PC-3 (cell line): Measurements from ENCODE around the gene MCM3. TPM values are rescaled to one million over a fixed set of nuclear protein-coding genes. Genes with fewer than 3 reads are reported as not detected.

Experiments
- ATAC-seq: fragments of 200-7000 bp; cut with Tn5 transposase; 2 replicates; pipeline ENCODE4 v1.9.1; 2020; ENCODE audit warnings: mild to moderate bottlenecking, moderate library complexity
- BruUV-seq: library from RNA; stranded (reverse); fragments of 400-500 nt; replicated peaks from 2 replicates; lab custom pipeline; 2021; lab: Mats Ljungman, UMichigan
- CTCF ChIA-PET: fragments of 300-600 bp; sonication (Branson Sonifier 250); formaldehyde crosslinking; loops from one replicate; lab custom pipeline; 2022; ENCODE audit warnings: antibody characterized with exemption; lab: Charles Lee
- POLR2A ChIA-PET: fragments of 300-600 bp; sonication (Branson Sonifier 250); formaldehyde crosslinking; loops from one replicate; lab custom pipeline; 2022; ENCODE audit warnings: antibody characterized with exemption; ENCODE audit not compliant: unreplicated experiment; lab: Charles Lee
- DNase-seq: peaks from one replicate; pipeline ENCODE4 v3.0.0-alpha.2; 2015
- H2AFZ ChIP-seq: fragments of 300-600 bp; sonication (generic); 2 replicates; pipeline ENCODE4 v1.6.0; 2016; ENCODE audit warnings: antibody characterized with exemption, low read length
- H3F3A ChIP-seq: fragments of 300-600 bp; sonication (generic); one replicate; pipeline ENCODE4 v1.6.0; 2017; ENCODE audit warnings: antibody characterized with exemption, low read length, control low read depth, mild to moderate bottlenecking; ENCODE audit not compliant: unreplicated experiment
- H3K27ac ChIP-seq: fragments of 300-600 bp; sonication (generic); 2 replicates; pipeline ENCODE4 v1.5.1; 2016; ENCODE audit warnings: mild to moderate bottlenecking, low read length
- H3K27me3 ChIP-seq: fragments of 300-600 bp; sonication (generic); 2 replicates; pipeline ENCODE4 v1.6.1; 2016; ENCODE audit warnings: low read length, mixed read lengths
- H3K36me3 ChIP-seq: fragments of 300-600 bp; sonication (generic); 2 replicates; pipeline ENCODE4 v1.6.1; 2016; ENCODE audit warnings: low read depth, mixed run types, low read length, mixed read lengths
- H3K4me1 ChIP-seq: fragments of 300-600 bp; sonication (generic); 2 replicates; pipeline ENCODE4 v1.5.1; 2016; ENCODE audit warnings: low read length; ENCODE audit not compliant: insufficient read depth
- H3K4me2 ChIP-seq: fragments of 300-600 bp; sonication (generic); 2 replicates; pipeline ENCODE4 v1.6.0; 2016; ENCODE audit warnings: low read length
- H3K4me3 ChIP-seq: fragments of 300-600 bp; sonication (generic); 2 replicates; pipeline ENCODE4 v1.5.1; 2016; ENCODE audit warnings: mild to moderate bottlenecking, low read length, mixed read lengths
- H3K79me2 ChIP-seq: fragments of 300-600 bp; sonication (generic); 2 replicates; pipeline ENCODE4 v1.6.1; 2017; ENCODE audit warnings: low read length, mixed read lengths
- H3K9ac ChIP-seq: fragments of 300-600 bp; sonication (generic); 2 replicates; pipeline ENCODE4 v1.6.0; 2016; ENCODE audit warnings: mild to moderate bottlenecking, low read length
- H3K9me2 ChIP-seq: fragments of 300-600 bp; sonication (generic); replicated peaks from 2 replicates; pipeline ENCODE4 v1.6.1; 2016; ENCODE audit warnings: mixed run types, low read length, mixed read lengths
- H3K9me3 ChIP-seq: fragments of 300-600 bp; sonication (generic); 2 replicates; pipeline ENCODE4 v1.6.1; 2016; ENCODE audit warnings: low read length, mixed read lengths
- H4K20me1 ChIP-seq: fragments of 300-600 bp; sonication (generic); 2 replicates; pipeline ENCODE4 v1.6.1; 2016; ENCODE audit warnings: low read length, mixed read lengths
- CTCF ChIP-seq: fragments of 300-600 bp; sonication (generic); conservative IDR thresholded peaks from 2 replicates; pipeline ENCODE4 v1.5.1; 2017; ENCODE audit warnings: antibody characterized with exemption, low read depth, mild to moderate bottlenecking, low read length
- EZH2 ChIP-seq: fragments of 300-600 bp; sonication (generic); IDR thresholded peaks from one replicate; pipeline ENCODE4 v1.6.1; 2017; ENCODE audit warnings: antibody characterized with exemption, mild to moderate bottlenecking, low read length; ENCODE audit not compliant: unreplicated experiment
- EZH2phosphoT487 ChIP-seq: fragments of 300-600 bp; sonication (generic); IDR thresholded peaks from 2 replicates; pipeline ENCODE4 v1.6.1; 2018; ENCODE audit warnings: mild to moderate bottlenecking, antibody characterized with exemption, low read length, borderline replicate concordance
- intact Hi-C: fragments of 100-400 bp; cut with micrococcal nuclease; formaldehyde crosslinking; loops from 2 replicates; pipeline ENCODE4 v1.9.0; 2023
- total RNA-seq: library from RNA; depleted of rRNA; stranded (reverse); fragments of >200 nt; gene quantifications from 2 replicates; pipeline ENCODE4 v1.2.3, GENCODE V29; 2014

Gene MCM3
- total RNA-seq, 1 experiment from 2014 or later: 201 TPM

GRCh38 chr6:52261229-52261628 is 23.3 kb downstream of the MCM3 start:
- no peaks in the 10 kb centered on the region for H3K27me3 ChIP-seq
- CTCF ChIA-PET: interaction anchor here (0.6 kb wide), 1 partner anchor 214 kb away, joined by 3 read pairs; no protein-coding TSS in a partner anchor
- no peaks in the 10 kb centered on the region for H3K79me2 ChIP-seq
- no peak overlapping the region for H3K9ac ChIP-seq
- DNase-seq (peak; percentile 57), ATAC-seq (peak; percentile 78)
- no peaks in the 10 kb centered on the region for H3K9me3 ChIP-seq
- no peak overlapping the region for H3K27ac ChIP-seq
- no peak overlapping the region for H3K4me2 ChIP-seq
- H3K4me1 ChIP-seq: peaks cover 15% of the 10 kb centered on the region
- POLR2A ChIA-PET: no interaction called here
- intact Hi-C loops: no loop called here
- no peak for TF ChIP-seq EZH2phosphoT487
- no peak for TF ChIP-seq CTCF
- no peak for TF ChIP-seq EZH2
- BruUV-seq: no TSS peak
- no peak overlapping the region for H3K4me3 ChIP-seq
- H4K20me1 ChIP-seq: 0 out of 2 replicates have a peak, but pooled peaks cover 7% of the 10 kb centered on the region
- H3K36me3 ChIP-seq: peaks cover 50% of the 10 kb centered on the region
- H3K9me2 ChIP-seq: no peaks in the 10 kb centered on the region
- no peaks in the 10 kb centered on the region for H3F3A ChIP-seq
- H2AFZ ChIP-seq: no peak overlapping the region

GRCh38 chr6:52260634-52261033 is 23.9 kb downstream of the MCM3 start:
- ATAC-seq (no peak), DNase-seq (no peak)
- ChIA-PET POLR2A (no interaction called here), CTCF (no interaction called here)
- Histone ChIP-seq H3K4me1 (peaks cover 15% of the 10 kb centered on the region), H3K9me3 (no peaks in the 10 kb centered on the region), H2AFZ (no peak overlapping the region), H3K4me2 (no peak overlapping the region), H3K9me2 (no peaks in the 10 kb centered on the region), H3K36me3 (peaks cover 45% of the 10 kb centered on the region), H3K4me3 (no peak overlapping the region), H4K20me1 (0 out of 2 replicates have a peak, but pooled peaks cover 7% of the 10 kb centered on the region), H3K9ac (no peak overlapping the region), H3K79me2 (no peaks in the 10 kb centered on the region), H3K27ac (no peak overlapping the region), H3F3A (no peaks in the 10 kb centered on the region), H3K27me3 (no peaks in the 10 kb centered on the region)
- BruUV-seq: no TSS peak
- TF ChIP-seq EZH2phosphoT487: no peak
- no peak for TF ChIP-seq EZH2
- TF ChIP-seq CTCF: no peak
- intact Hi-C loops: no loop called here

- TF ChIP-seq CTCF (no peak), EZH2phosphoT487 (no peak), EZH2 (no peak)
- Histone ChIP-seq H3K36me3 (no peaks in the 10 kb centered on the region), H4K20me1 (no peaks in the 10 kb centered on the region), H3F3A (no peaks in the 10 kb centered on the region), H3K27me3 (peaks cover 26% of the 10 kb centered on the region), H2AFZ (no peak overlapping the region), H3K4me3 (no peak overlapping the region), H3K4me2 (no peak overlapping the region), H3K9me2 (no peaks in the 10 kb centered on the region), H3K4me1 (no peaks in the 10 kb centered on the region), H3K79me2 (no peaks in the 10 kb centered on the region), H3K27ac (no peak overlapping the region), H3K9ac (no peak overlapping the region), H3K9me3 (no peaks in the 10 kb centered on the region)
- ATAC-seq: no peak
- DNase-seq: no peak
- ChIA-PET CTCF (no interaction called here), POLR2A (no interaction called here)
- intact Hi-C loops: no loop called here
- BruUV-seq: no TSS peak
These were observed 29.1 kb downstream of the MCM3 start for GRCh38 chr6:52255434-52255833.
